ENCODE data around the gene TSEN34.
"Not testable (repeated sequence)": the region's sequence is repeated elsewhere in the genome, so short reads cannot be mapped to it uniquely, and the experiment has no call there.

TSEN34 gene

GRCh38 chr19:54168174-54168917, 22.8 kb upstream of the TSEN34 start:
- Histone ChIP-seq H3K4me3 (ENCODE audit: low read length) (peak overlapping the region; percentile 60), H3K27ac (ENCODE audit: low read length) (no peak overlapping the region), H3K9ac (ENCODE audit: low read length) (peak overlapping the region; percentile 20; the same call in 1 of the 2 replicates), H3K79me2 (ENCODE audit: low read length) (no peaks in the 10 kb centered on the region), H2AFZ (ENCODE audit: low read depth, low read length) (peak overlapping the region; percentile 53; the same call in 1 of the 2 replicates), H4K20me1 (ENCODE audit: insufficient read depth, low read length) (no peaks in the 10 kb centered on the region), H3K36me3 (replicated peaks; ENCODE audit: low read depth, low read length) (no peaks in the 10 kb centered on the region), H3K9me3 (ENCODE audit: insufficient read depth, low read length) (no peaks in the 10 kb centered on the region), H3K27me3 (ENCODE audit: low read depth, low read length) (no peaks in the 10 kb centered on the region), H3K4me2 (ENCODE audit: low read length) (peak overlapping the region; percentile 72), H3K4me1 (ENCODE audit: low read length) (peaks cover 7% of the 10 kb centered on the region; the same call in 1 of the 2 replicates)
- TF ChIP-seq CTCF (IDR thresholded peaks at IDR 0.05; ENCODE audit: low read depth, low read length), result peak; percentile 81
- no peak for TF ChIP-seq EZH2phosphoT487 (IDR thresholded peaks at IDR 0.05; ENCODE audit: low read depth)

- TF ChIP-seq CTCF (IDR thresholded peaks at IDR 0.05; ENCODE audit: low read depth, low read length) (no peak), EZH2phosphoT487 (IDR thresholded peaks at IDR 0.05; ENCODE audit: low read depth) (no peak)
- no peaks in the 10 kb centered on the region for H3K79me2 ChIP-seq (ENCODE audit: low read length)
- no peak overlapping the region for H2AFZ ChIP-seq (ENCODE audit: low read depth, low read length)
- H3K4me2 ChIP-seq (ENCODE audit: low read length), result no peak overlapping the region
- no peak overlapping the region for H3K9ac ChIP-seq (ENCODE audit: low read length)
- H3K27me3 ChIP-seq (ENCODE audit: low read depth, low read length), result no peaks in the 10 kb centered on the region
- no peaks in the 10 kb centered on the region for H4K20me1 ChIP-seq (ENCODE audit: insufficient read depth, low read length)
- no peaks in the 10 kb centered on the region for H3K9me3 ChIP-seq (ENCODE audit: insufficient read depth, low read length)
- H3K4me1 ChIP-seq (ENCODE audit: low read length), result peaks cover 7% of the 10 kb centered on the region; the same call in 1 of the 2 replicates
- no peaks in the 10 kb centered on the region for H3K36me3 ChIP-seq (replicated peaks; ENCODE audit: low read depth, low read length)
- H3K4me3 ChIP-seq (ENCODE audit: low read length), result no peak overlapping the region
- no peak overlapping the region for H3K27ac ChIP-seq (ENCODE audit: low read length)
Measured at GRCh38 chr19:54169149-54169740, 21.9 kb upstream of the TSEN34 start.

GRCh38 chr19:54171736-54172431, 19.2 kb upstream of the TSEN34 start:
- H2AFZ ChIP-seq (ENCODE audit: low read depth, low read length); H3K4me1 ChIP-seq (ENCODE audit: low read length); H4K20me1 ChIP-seq (ENCODE audit: insufficient read depth, low read length); H3K36me3 ChIP-seq (replicated peaks; ENCODE audit: low read depth, low read length); H3K9ac ChIP-seq (ENCODE audit: low read length); H3K4me3 ChIP-seq (ENCODE audit: low read length); H3K9me3 ChIP-seq (ENCODE audit: insufficient read depth, low read length); H3K27me3 ChIP-seq (ENCODE audit: low read depth, low read length); H3K27ac ChIP-seq (ENCODE audit: low read length); H3K79me2 ChIP-seq (ENCODE audit: low read length); H3K4me2 ChIP-seq (ENCODE audit: low read length): not testable (repeated sequence)

- no peak within 1 kb of the TSS for H3K27ac ChIP-seq (ENCODE audit: low read length)
- no peak within 1 kb of the TSS for H3K4me2 ChIP-seq (ENCODE audit: low read length)
- no peaks in the 10 kb centered on the region for H3K79me2 ChIP-seq (ENCODE audit: low read length)
- no peaks in the 10 kb centered on the region for H4K20me1 ChIP-seq (ENCODE audit: insufficient read depth, low read length)
- no peaks in the 10 kb centered on the region for H3K36me3 ChIP-seq (replicated peaks; ENCODE audit: low read depth, low read length)
- no peaks in the 10 kb centered on the region for H3K9me3 ChIP-seq (ENCODE audit: insufficient read depth, low read length)
- peaks cover 7% of the 10 kb centered on the region; the same call in 1 of the 2 replicates for H3K4me1 ChIP-seq (ENCODE audit: low read length)
- H3K9ac ChIP-seq (ENCODE audit: low read length), result no peak within 1 kb of the TSS
- H2AFZ ChIP-seq (ENCODE audit: low read depth, low read length), result no peak within 1 kb of the TSS
- no peaks in the 10 kb centered on the region for H3K27me3 ChIP-seq (ENCODE audit: low read depth, low read length)
- TF ChIP-seq CTCF (IDR thresholded peaks at IDR 0.05; ENCODE audit: low read depth, low read length), result no peak
- TF ChIP-seq EZH2phosphoT487 (IDR thresholded peaks at IDR 0.05; ENCODE audit: low read depth), result no peak
- no peak within 1 kb of the TSS for H3K4me3 ChIP-seq (ENCODE audit: low read length)
Measured at GRCh38 chr19:54172471-54173358, 18.4 kb upstream of the TSEN34 start, which contains the start of gene TMC4. Gene TMC4, minus strand, starts transcription at chr19:54173160. Its CDS starts 43 bp downstream, at chr19:54173117.

Data from OCI-LY3 (cell line).